HepG2 (cell line): ENCODE measurements around the gene ILDR1. TPM values are rescaled to one million over a fixed set of nuclear protein-coding genes. Genes with fewer than 3 reads are reported as not detected.

Experiments
- ATAC-seq: fragments of 200-7000 bp; cut with Tn5 transposase; 3 replicates; pipeline ENCODE4 v1.9.1; 2020; ENCODE audit warnings: mild to moderate bottlenecking, moderate library complexity
- BruUV-seq: library from RNA; stranded (reverse); fragments of 400-500 nt; replicated peaks from 2 replicates; lab custom pipeline; 2021; lab: Mats Ljungman, UMichigan
- CTCF ChIA-PET: fragments of 300-600 bp; formaldehyde crosslinking; extraction: SDS; loops from one replicate; lab custom pipeline; 2021; ENCODE audit warnings: low total read pairs, inconsistent platforms, low intra/inter-chr PET ratio; lab: Yijun Ruan, JAX
- POLR2A ChIA-PET: fragments of 350-600 bp; sonication (Branson Sonifier 250); formaldehyde crosslinking; loops from one replicate; lab custom pipeline; 2020; ENCODE audit warnings: antibody characterized with exemption, inconsistent platforms; lab: Yijun Ruan, JAX
- DNase-seq: peaks from one replicate; pipeline ENCODE4 v3.0.0-alpha.2; 2015; ENCODE audit warnings: low spot score
- FAIRE-seq: peaks from 3 replicates; lab custom pipeline; 2011; peaks lifted over from hg19 to GRCh38; lab: Jason Lieb, UNC
- H2AFZ ChIP-seq: one replicate; pipeline ENCODE4 v1.6.1; 2011; ENCODE audit warnings: low read length, inconsistent platforms
- H3K27ac ChIP-seq: fragments of 300-600 bp; 3 replicates; pipeline ENCODE4 v1.8.0; 2011; ENCODE audit warnings: mixed run types, mild to moderate bottlenecking, mixed read lengths, low read length, inconsistent platforms; ENCODE audit not compliant: insufficient read depth; ENCODE audit errors: extremely low read length
- H3K27me3 ChIP-seq, 2 experiments: fragments of 200-600 bp in 1 of 2; 2 replicates in 1 of 2; 3 replicates in 1 of 2; pipeline versions ENCODE4 v1.6.0 to v1.8.0; 2011; ENCODE audit warnings: low read length in 2 of 2, mild to moderate bottlenecking in 2 of 2, moderate library complexity in 2 of 2, inconsistent platforms in 1 of 2; ENCODE audit not compliant: insufficient read depth in 2 of 2, control insufficient read depth in 1 of 2
- H3K36me3 ChIP-seq, 2 experiments: fragments of 200-600 bp in 1 of 2; replicated peaks in 1 of 2; 2 replicates in 1 of 2; 3 replicates in 1 of 2; pipeline versions ENCODE4 v1.5.1 to v1.8.0; 2011; ENCODE audit warnings: low read length in 2 of 2, inconsistent platforms in 1 of 2; ENCODE audit not compliant: insufficient read depth in 2 of 2, control insufficient read depth in 1 of 2
- H3K4me1 ChIP-seq: 2 replicates; pipeline ENCODE4 v1.5.1; 2012; ENCODE audit warnings: low read length, inconsistent platforms; ENCODE audit not compliant: insufficient read depth
- H3K4me2 ChIP-seq: 2 replicates; pipeline ENCODE4 v1.6.0; 2011; ENCODE audit warnings: low read depth, low read length, inconsistent platforms
- H3K4me3 ChIP-seq, 3 experiments: fragments of 200-600 bp in 1 of 3; sonication (generic), shearing (Covaris generic) in 1 of 3; replicated peaks in 1 of 3; 2 replicates each; pipeline ENCODE4 v1.5.1; 2011 to 2016; ENCODE audit warnings: low read length in 3 of 3, inconsistent platforms in 2 of 3, low read depth in 2 of 3, mild to moderate bottlenecking in 2 of 3, control low read depth in 1 of 3, mixed read lengths in 1 of 3; ENCODE audit not compliant: insufficient read depth in 1 of 3
- H3K79me2 ChIP-seq: one replicate; pipeline ENCODE4 v1.6.1; 2011; ENCODE audit warnings: low read length, inconsistent platforms; ENCODE audit not compliant: insufficient read depth
- H3K9ac ChIP-seq: 2 replicates; pipeline ENCODE4 v1.6.0; 2011; ENCODE audit warnings: mild to moderate bottlenecking, low read depth, low read length, inconsistent platforms; ENCODE audit not compliant: insufficient read depth
- H3K9me3 ChIP-seq: 2 replicates; pipeline ENCODE4 v1.5.1; 2012; ENCODE audit warnings: mild to moderate bottlenecking, low read length
- H4K20me1 ChIP-seq: 2 replicates; pipeline ENCODE4 v1.6.0; 2011; ENCODE audit warnings: inconsistent platforms, mild to moderate bottlenecking, low read length, moderate library complexity; ENCODE audit not compliant: insufficient read depth
- JUNB ChIP-seq: sonication (generic); formaldehyde crosslinking; IDR thresholded peaks from 2 replicates; pipeline ENCODE4 v1.8.0; 2022; ENCODE audit warnings: missing genetic modification reagents, mild to moderate bottlenecking, borderline replicate concordance
- MED13 ChIP-seq: sonication (generic); formaldehyde crosslinking; IDR thresholded peaks from 2 replicates; pipeline ENCODE4 v1.5.0; 2020; ENCODE audit warnings: missing genetic modification reagents
- MTA1 ChIP-seq: sonication (generic); formaldehyde crosslinking; IDR thresholded peaks from 2 replicates; pipeline ENCODE4 v1.4.0; 2020; ENCODE audit warnings: missing genetic modification reagents, mild to moderate bottlenecking, borderline replicate concordance
- MTF1 ChIP-seq: sonication (generic); formaldehyde crosslinking; IDR thresholded peaks from 2 replicates; pipeline ENCODE4 v1.5.0; 2020; ENCODE audit warnings: missing genetic modification reagents
- SAP130 ChIP-seq: IDR thresholded peaks from 2 replicates; pipeline ENCODE4 v1.6.1; 2016; ENCODE audit warnings: low read depth
- SIN3A ChIP-seq: IDR thresholded peaks from 2 replicates; pipeline ENCODE4 v1.6.1; 2011; ENCODE audit warnings: low read depth, mild to moderate bottlenecking, control low read depth, low read length, borderline replicate concordance
- SOX5 ChIP-seq: IDR thresholded peaks from 2 replicates; pipeline ENCODE4 v1.6.1; 2016; ENCODE audit warnings: borderline replicate concordance
- U2AF2 ChIP-seq: fragments of 200-400 bp; formaldehyde crosslinking; IDR thresholded peaks from 2 replicates; pipeline ENCODE4 v1.6.1; 2017; ENCODE audit warnings: low read depth, mild to moderate bottlenecking, low read length
- ZBTB40 ChIP-seq, 2 experiments: fragments of 450-650 bp in 1 of 2; sonication (generic) in 1 of 2; formaldehyde crosslinking in 1 of 2; IDR thresholded peaks; 2 replicates each; pipeline versions ENCODE4 v1.6.1 to v1.8.0; 2016 to 2022; ENCODE audit warnings: antibody characterized with exemption in 1 of 2, mild to moderate bottlenecking in 1 of 2, missing genetic modification reagents in 1 of 2
- ZNF296 ChIP-seq: sonication (generic); formaldehyde crosslinking; conservative IDR thresholded peaks from 2 replicates; pipeline ENCODE4 v1.5.0; 2020; ENCODE audit warnings: mild to moderate bottlenecking, missing genetic modification reagents
- ZNF44 ChIP-seq: sonication (generic); formaldehyde crosslinking; IDR thresholded peaks from 2 replicates; pipeline ENCODE4 v1.5.1; 2020; ENCODE audit warnings: mild to moderate bottlenecking, missing genetic modification reagents
- WGBS: methylation state at CpG from one replicate; pipeline ENCODE4 v1.1.6; 2017; ENCODE audit warnings: low lambda C conversion rate; 5-methylcytosine and 5-hydroxymethylcytosine counted together
- in situ Hi-C: cut with HindIII; loops from 2 replicates; pipeline ENCODE4 v1.10.0; 2017; ENCODE audit warnings: low pct_unique_long_range_greater_than_20kb; ENCODE audit not compliant: extremely low pct_ligation_motif_present
- intact Hi-C: fragments of 100-400 bp; cut with micrococcal nuclease; formaldehyde crosslinking; loops from one replicate; pipeline ENCODE4 v1.10.0; 2022; ENCODE audit not compliant: unreplicated experiment
- polyA plus RNA-seq, 8 experiments: library from polyadenylated mRNA; depleted of rRNA in 3 of 8; stranded (reverse) in 7 of 8; unstranded in 1 of 8; fragments of >200 nt; fragmentation: Illumina TruSeq in 4 of 8; extraction: Trizol in 4 of 8; gene quantifications; 2 replicates each; pipeline versions ENCODE4 v1.2.1 to v1.2.3, GENCODE V29; 2011 to 2016; ENCODE audit warnings: low read depth in 4 of 8, missing spikeins in 1 of 8, mixed read lengths in 1 of 8; ENCODE audit not compliant: insufficient read depth in 1 of 8
- total RNA-seq, 5 experiments: library from RNA; depleted of rRNA; stranded (reverse); fragments of >200 nt; fragmentation: Illumina TruSeq; extraction: Trizol; gene quantifications; 2 replicates each; pipeline ENCODE4 v1.2.3, GENCODE V29; 2016; ENCODE audit warnings: low read depth in 1 of 5

Gene ILDR1
- total and polyA plus RNA-seq, 2 of the 13 experiments (the other 11 are each of a cell fraction or from before 2014, with no cell fraction given): not detected

- Histone ChIP-seq H3K27ac (no peak overlapping the region), H3K79me2 (no peaks in the 10 kb centered on the region), H3K4me2 (no peak overlapping the region), H3K4me3 (no peak overlapping the region), H3K27me3 (0 out of 5 replicates have a peak, but pooled peaks cover 0 to 4% of the 10 kb centered on the region in 2 experiments), H3K36me3 (no peaks in the 10 kb centered on the region), H3K9ac (no peak overlapping the region), H2AFZ (no peak overlapping the region), H4K20me1 (no peaks in the 10 kb centered on the region), H3K9me3 (no peaks in the 10 kb centered on the region), H3K4me1 (no peaks in the 10 kb centered on the region)
- ATAC-seq (no peak), FAIRE-seq (no peak), DNase-seq (no peak)
- in situ Hi-C loops: no loop called here
- no peak for TF ChIP-seq ZNF44 (CRISPR knock-in tag)
- TF ChIP-seq MTF1 (CRISPR knock-in tag): no peak
- no peak for TF ChIP-seq SOX5
- no peak for TF ChIP-seq MTA1
- intact Hi-C loops: no loop called here
- POLR2A ChIA-PET: no interaction called here
- WGBS: 25% methylated on average over 2 of the region's 2 CpGs
- CTCF ChIA-PET: no interaction called here
- BruUV-seq: no TSS peak
Measured at GRCh38 chr3:122067588-122068240, 45.7 kb upstream of the ILDR1 start.

- in situ Hi-C loops: no loop called here
- Histone ChIP-seq H3K79me2 (no peaks in the 10 kb centered on the region), H3K4me2 (no peak overlapping the region), H3K27ac (no peak overlapping the region), H3K4me1 (no peaks in the 10 kb centered on the region), H3K36me3 (no peaks in the 10 kb centered on the region), H3K27me3 (0 out of 5 replicates have a peak, but pooled peaks cover 0 to 4% of the 10 kb centered on the region in 2 experiments), H2AFZ (no peak overlapping the region), H3K9me3 (no peaks in the 10 kb centered on the region), H3K4me3 (no peak overlapping the region), H3K9ac (no peak overlapping the region), H4K20me1 (no peaks in the 10 kb centered on the region)
- ChIA-PET CTCF (no interaction called here), POLR2A (no interaction called here)
- 49% methylated on average over 5 of the region's 5 CpGs for WGBS
- FAIRE-seq (no peak), DNase-seq (no peak), ATAC-seq (no peak)
- no TSS peak for BruUV-seq
- intact Hi-C loops: no loop called here
- TF ChIP-seq JUNB (CRISPR knock-in tag): no peak
- TF ChIP-seq MED13 (CRISPR knock-in tag): no peak
- TF ChIP-seq SAP130 (CRISPR knock-in tag): no peak
- TF ChIP-seq ZBTB40 (IDR thresholded peaks at IDR 0.05): no peak
- TF ChIP-seq ZBTB40 (CRISPR knock-in tag; IDR thresholded peaks at IDR 0.05): no peak
- no peak for TF ChIP-seq SIN3A
- TF ChIP-seq U2AF2: no peak
- no peak for TF ChIP-seq ZNF296 (CRISPR knock-in tag)
Measured at GRCh38 chr3:122067214-122067550, 45.1 kb upstream of the ILDR1 start.
